ENCODE results near the gene TRIM43B.
"Not testable (repeated sequence)": the region's sequence is repeated elsewhere in the genome, so short reads cannot be mapped to it uniquely, and the experiment has no call there.

Gene TRIM43B

GRCh38 chr2:95484654-95485053 lies at the start of gene TRIM43B:
TRIM43B (minus strand) TSS chr2:95484754; CDS start chr2:95482714, 2,040 bp downstream.
- not testable (repeated sequence) for DNase-seq

- no peak for DNase-seq
Observed at GRCh38 chr2:95531254-95531771, 46.8 kb upstream of the TRIM43B start.

DNA sequence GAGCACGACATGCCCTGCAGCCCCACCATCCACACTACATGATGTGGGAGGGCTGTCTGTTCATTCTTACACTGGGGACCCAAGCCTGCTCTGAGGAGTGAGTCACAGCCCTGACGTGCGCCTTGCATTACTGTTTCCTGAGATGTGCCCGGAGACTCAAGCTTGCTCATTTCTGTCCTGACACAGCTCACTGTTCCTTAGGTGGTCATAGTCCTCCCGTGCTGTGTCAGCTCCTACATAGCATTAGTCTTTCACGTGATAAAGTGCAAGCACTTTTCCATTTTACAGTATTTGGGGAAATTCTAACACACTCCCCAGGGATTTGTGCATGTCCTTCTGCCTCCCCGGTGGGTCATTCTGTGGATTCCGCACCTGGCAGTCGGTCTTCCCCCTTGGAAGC lies 46.2 kb upstream of the TRIM43B start:
- no peak for DNase-seq

DNA sequence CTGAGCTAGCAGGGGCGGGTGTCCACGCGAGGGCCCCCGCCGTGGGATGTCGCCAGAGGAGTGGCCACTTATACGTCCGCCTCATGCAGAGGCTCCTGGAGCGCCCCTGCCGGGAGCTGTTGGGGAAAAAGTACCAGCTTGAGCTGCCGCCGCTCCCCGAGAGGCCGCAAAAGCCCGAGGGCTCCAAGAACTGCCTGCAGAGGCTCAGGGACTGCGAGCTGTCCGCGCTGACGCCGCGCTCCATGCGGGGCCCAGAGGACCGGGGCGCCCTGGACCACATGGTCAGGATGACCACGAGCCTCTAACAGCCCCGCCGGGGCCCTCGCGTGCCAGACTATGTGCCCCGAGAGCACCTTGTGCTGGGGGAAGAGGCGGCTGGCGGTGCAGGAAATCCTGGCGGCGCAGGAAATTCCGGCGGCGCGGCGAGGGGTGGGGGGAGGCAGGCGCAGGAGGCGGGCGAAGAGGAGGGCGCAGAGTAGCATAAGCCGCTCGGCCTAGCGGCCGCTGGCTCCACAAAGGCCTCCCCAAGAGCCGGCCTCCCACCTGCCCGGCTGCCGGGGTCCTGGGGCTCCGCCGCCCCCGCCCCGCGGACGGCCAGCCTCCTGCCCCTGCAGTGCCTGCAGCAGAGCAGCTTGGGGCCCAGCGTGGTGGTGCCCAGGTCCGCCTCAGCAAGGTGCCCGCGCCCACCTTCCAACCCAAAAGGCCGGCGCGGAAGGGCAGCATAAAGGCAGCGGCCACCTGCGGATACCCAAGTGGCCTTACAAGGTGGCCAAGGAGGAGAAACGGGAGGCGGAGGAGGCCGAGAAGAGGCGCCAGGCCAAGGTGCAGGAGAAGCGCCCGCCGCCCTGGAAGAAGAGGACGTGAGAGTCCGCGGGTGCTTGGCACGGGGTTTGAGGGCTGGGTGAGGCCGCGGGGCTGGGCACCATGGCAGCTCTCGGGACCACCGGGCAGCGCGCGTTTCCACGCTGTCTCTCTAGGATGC lies 42.1 kb upstream of the TRIM43B start:
- DNase-seq, result peak; percentile 60

- no peak for DNase-seq
Observed at GRCh38 chr2:95525294-95526035, 40.9 kb upstream of the TRIM43B start.

GRCh38 chr2:95524195-95524594 lies 39.6 kb upstream of the TRIM43B start:
- no peak for DNase-seq

- DNase-seq, result no peak
Observed at GRCh38 chr2:95514718-95515117, 30.2 kb upstream of the TRIM43B start.

DNA sequence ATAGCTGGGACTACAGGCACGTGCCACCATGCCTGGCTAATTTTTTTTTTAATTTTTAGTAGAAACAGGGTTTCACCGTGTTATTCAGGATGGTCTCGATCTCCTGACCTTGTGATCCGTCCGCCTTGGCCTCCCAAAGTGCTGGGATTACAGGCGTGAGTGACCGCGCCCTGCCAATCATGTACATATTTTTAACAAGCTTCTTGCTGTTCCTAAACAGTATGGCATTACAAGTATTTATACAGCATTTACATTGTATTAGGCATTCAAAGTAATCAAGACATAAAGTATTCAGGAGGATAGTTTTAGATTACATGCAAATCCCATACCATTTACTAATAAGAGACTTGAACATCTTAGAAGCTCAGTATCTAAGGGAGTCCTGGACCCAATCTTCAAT lies 29.7 kb upstream of the TRIM43B start:
- not testable (repeated sequence) for DNase-seq

- no peak for DNase-seq
Observed at GRCh38 chr2:95509408-95509807, 24.9 kb upstream of the TRIM43B start.

DNA sequence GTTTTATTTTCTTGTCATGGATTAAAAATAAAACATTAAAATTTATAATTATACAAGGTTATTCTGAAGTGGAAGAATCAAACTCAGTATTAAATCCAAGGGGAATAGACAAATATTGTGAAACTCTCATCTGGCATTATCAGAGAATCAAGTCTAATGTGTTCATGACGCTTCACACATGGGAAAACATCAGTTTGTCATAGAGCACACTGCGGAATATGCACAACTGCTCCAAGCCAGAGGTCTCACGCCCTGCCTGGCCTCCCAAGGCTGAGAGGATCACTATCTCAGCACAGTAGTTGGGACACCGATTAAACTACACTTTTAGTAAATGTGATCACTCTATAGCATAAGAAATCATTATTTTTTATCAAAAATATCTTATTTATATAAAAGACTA lies 20.7 kb upstream of the TRIM43B start:
- no peak for DNase-seq

DNA sequence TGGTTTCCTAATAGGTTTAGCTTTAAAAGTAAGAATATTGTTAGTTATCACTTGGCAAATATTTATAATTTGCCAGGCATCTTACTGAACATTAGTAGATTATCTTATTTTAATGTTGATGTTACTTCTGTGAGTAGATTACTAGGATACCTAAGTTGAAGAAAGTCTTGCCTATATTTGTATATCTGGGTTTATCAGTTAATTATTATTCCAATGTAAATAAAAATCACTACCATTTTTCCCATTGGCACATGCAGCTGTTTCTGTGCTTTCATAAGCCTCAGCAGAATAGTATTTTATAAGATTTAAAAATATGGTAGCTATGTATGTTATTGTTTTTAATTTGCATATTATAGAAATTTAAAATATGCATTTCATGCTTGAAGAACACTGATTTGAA lies 16.3 kb upstream of the TRIM43B start:
- no peak for DNase-seq

GRCh38 chr2:95492076-95492475 lies 7.5 kb upstream of the TRIM43B start:
- DNase-seq, result not testable (repeated sequence)

DNA sequence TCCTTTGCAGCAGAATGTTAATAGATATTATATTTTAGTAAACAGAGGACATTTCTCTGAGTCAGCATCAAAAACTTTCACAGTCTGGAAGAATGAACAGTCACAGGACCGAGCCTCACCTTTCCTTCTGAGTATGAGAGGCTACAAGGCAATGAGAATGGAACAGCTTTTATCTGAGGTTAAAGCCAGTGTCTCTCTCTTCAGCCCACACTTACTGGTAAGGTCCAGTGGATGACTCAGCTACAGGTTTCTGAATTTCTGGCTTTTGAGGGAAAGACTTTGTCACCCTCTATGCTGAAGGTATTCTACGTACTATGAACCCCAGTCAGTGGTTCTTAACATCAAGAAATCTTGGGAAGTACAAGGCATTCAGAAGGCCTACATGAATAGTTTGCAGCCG lies 9.5 kb downstream of the TRIM43B start:
- DNase-seq, result not testable (repeated sequence)

DNA sequence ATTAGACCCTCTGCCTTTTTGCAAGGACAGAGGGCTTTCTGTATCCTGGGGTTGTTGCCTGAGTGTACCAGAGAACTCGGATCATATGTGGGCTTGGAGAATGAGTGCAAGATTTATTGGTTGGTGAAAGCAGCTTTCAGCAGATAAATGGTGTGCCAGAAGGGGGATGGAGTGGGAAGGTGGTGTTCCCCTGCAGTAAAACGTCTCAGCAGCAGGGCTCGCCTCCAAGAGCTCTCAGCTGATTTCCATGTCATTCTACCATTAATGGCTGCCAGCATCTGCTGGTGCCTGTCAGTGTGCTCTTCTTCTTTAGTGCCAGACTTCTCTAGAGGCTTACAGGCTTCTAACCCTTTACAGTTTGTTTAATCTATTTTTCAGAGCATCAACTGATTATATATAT lies 16.6 kb downstream of the TRIM43B start:
- not testable (repeated sequence) for DNase-seq

DNA sequence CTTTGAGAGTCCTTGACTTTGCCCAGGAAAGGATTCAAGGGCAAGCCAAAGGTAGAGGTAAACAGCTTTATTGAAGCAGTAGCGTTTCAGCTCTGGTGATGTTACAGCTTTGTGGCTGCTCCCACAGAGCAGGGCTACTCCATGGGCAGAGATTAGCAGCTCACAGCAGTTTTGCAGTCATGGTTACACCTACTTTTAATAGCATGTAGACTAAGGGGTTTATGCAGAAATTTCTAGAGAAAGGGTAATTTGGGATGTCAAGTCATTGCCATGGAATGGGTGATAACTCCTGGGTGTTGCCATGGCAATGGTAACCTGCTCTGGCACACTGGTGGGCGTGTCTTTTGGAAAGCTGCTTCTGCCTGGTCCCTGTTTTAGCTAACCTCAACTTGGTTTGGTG lies 18.0 kb downstream of the TRIM43B start:
- DNase-seq, result not testable (repeated sequence)

GRCh38 chr2:95463292-95463691 lies 21.3 kb downstream of the TRIM43B start:
- DNase-seq, result not testable (repeated sequence)

- not testable (repeated sequence) for DNase-seq
Observed at GRCh38 chr2:95445317-95445716, 39.2 kb downstream of the TRIM43B start.

DNA sequence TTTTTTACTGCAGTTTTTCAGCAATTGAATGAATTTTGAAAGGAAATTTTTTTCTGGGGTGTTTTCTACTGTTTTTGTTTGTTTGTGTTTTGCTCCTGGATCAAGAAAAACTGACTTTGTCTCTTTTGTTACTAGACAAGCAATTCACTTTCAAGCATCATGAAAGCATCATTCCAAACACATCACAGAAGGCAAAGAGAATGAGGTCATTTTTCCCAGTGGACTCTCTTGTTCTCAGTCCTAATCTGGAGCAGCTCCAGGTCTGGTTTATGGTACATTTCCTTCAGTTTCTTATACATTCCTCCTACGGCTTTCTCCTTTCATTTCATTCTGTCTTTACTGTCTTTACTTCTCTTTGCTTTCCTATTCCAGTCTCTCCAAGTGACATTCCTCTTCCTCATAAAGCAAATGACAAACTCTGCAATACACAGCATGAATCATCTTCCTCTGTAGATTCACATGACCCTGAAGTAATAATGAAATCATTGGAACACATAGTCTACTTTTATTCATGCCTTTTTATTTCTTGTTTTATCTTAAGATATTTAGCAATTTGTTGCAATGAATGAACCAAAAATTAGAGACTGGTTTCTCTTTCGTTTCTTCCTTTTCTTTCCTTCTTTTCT lies 42.0 kb downstream of the TRIM43B start:
- DNase-seq, result not testable (repeated sequence)

GRCh38 chr2:95435872-95436209 lies 48.7 kb downstream of the TRIM43B start:
- not testable (repeated sequence) for DNase-seq

GRCh38 chr2:95435162-95435871 lies 49.2 kb downstream of the TRIM43B start:
- DNase-seq, result not testable (repeated sequence)

- DNase-seq, result not testable (repeated sequence)
Observed at GRCh38 chr2:95434507-95435076, 50.0 kb downstream of the TRIM43B start.

GRCh38 chr2:95433973-95434372 lies 50.6 kb downstream of the TRIM43B start:
- not testable (repeated sequence) for DNase-seq
